Nephron progenitor cell (in vitro differentiated cells): ENCODE results near the gene AP4B1.

Experiments
- DNase-seq: peaks from one replicate; pipeline ENCODE4 v3.0.0; 2021
- H3K27ac Mint-ChIP-seq: 2 replicates; pipeline ENCODE4 v1.8.0; 2021; ENCODE audit warnings: mild to moderate bottlenecking, moderate library complexity, mixed read lengths
- H3K27me3 Mint-ChIP-seq: 2 replicates; pipeline ENCODE4 v1.8.0; 2021; ENCODE audit warnings: mild to moderate bottlenecking, low read depth, mixed read lengths; ENCODE audit not compliant: poor library complexity
- H3K36me3 Mint-ChIP-seq: 2 replicates; pipeline ENCODE4 v1.8.0; 2021; ENCODE audit warnings: low read depth, mixed read lengths
- H3K4me1 Mint-ChIP-seq: 2 replicates; pipeline ENCODE4 v1.8.0; 2021; ENCODE audit warnings: mixed read lengths
- H3K4me3 Mint-ChIP-seq: 2 replicates; pipeline ENCODE4 v1.8.0; 2021; ENCODE audit warnings: mild to moderate bottlenecking, moderate library complexity, mixed read lengths
- H3K9me3 Mint-ChIP-seq: 2 replicates; pipeline ENCODE4 v1.8.0; 2021; ENCODE audit warnings: mild to moderate bottlenecking, moderate library complexity, mixed read lengths
- CTCF ChIP-seq: fragments of 200-600 bp; sonication (generic); IDR thresholded peaks from 2 replicates; pipeline ENCODE4 v1.5.0; 2021; ENCODE audit warnings: antibody characterized with exemption

AP4B1 gene

GRCh38 chr1:113875714-113876113 is 28.9 kb downstream of the AP4B1 start:
- H3K27ac Mint-ChIP-seq = no peak overlapping the region
- H3K4me1 Mint-ChIP-seq = peaks cover 14% of the 10 kb centered on the region
- H3K27me3 Mint-ChIP-seq = peaks cover 2% of the 10 kb centered on the region
- TF ChIP-seq CTCF = no peak
- DNase-seq = no peak
- H3K4me3 Mint-ChIP-seq = no peak overlapping the region
- no peaks in the 10 kb centered on the region for H3K9me3 Mint-ChIP-seq
- H3K36me3 Mint-ChIP-seq = no peaks in the 10 kb centered on the region

DNA sequence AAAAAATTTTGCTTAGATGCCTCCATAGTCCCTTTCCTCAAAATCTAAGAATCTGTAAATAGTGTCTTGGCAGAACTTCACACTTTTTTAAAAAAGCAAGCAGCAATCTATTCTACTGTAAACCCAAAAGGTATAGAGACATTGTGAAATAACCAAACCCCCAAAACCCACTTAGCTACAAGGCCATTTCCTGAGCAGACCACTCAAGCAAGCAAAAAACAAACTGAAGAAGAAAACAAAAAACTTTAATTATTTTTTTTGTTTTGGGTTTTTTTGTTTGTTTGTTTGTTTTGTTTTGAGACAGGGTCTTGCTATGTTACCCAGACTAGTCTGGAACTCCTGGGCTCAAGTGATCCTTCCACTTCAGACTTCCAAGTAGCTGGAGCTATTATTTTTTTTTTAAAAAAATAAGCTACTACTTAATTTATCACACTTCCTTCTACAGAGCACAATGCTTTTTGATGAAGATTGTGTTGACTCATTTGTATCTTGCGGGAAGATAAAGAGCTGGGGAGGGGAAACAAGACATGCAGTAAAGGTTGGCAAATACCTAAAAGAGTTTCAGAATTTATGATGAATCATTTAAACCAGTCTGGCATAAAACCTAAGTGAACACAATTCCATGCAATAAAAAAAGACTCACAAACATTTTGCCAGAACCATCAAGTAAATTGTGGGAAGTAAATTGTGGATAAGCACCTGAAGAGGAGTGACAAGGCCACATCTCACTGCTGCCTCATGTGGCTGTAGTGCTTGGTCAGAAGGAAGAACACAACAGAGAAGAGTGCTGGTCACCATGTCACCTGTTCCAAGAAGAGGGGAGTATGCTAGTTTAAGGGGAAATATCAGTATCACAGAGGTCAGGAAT is 30.4 kb downstream of the AP4B1 start:
- DNase-seq = no peak
- H3K9me3 Mint-ChIP-seq = no peaks in the 10 kb centered on the region
- H3K4me3 Mint-ChIP-seq = no peak overlapping the region
- no peak overlapping the region for H3K27ac Mint-ChIP-seq
- TF ChIP-seq CTCF = no peak
- H3K4me1 Mint-ChIP-seq = peaks cover 14% of the 10 kb centered on the region
- peaks cover 2% of the 10 kb centered on the region for H3K27me3 Mint-ChIP-seq
- H3K36me3 Mint-ChIP-seq = no peaks in the 10 kb centered on the region

- Mint-ChIP-seq H3K27ac (no peak overlapping the region), H3K27me3 (peaks cover 2% of the 10 kb centered on the region)
- no peak for DNase-seq
These were observed 32.2 kb downstream of the AP4B1 start for GRCh38 chr1:113872219-113872935.

GRCh38 chr1:113871597-113872113 is 32.9 kb downstream of the AP4B1 start, which contains the start of gene PTPN22:
Gene PTPN22 (minus strand): TSS chr1:113871712.
- Mint-ChIP-seq H3K4me3 (no peak within 1 kb of the TSS), H3K27me3 (peaks cover 2% of the 10 kb centered on the region), H3K27ac (no peak within 1 kb of the TSS), H3K36me3 (no peaks in the 10 kb centered on the region), H3K4me1 (peaks cover 14% of the 10 kb centered on the region), H3K9me3 (no peaks in the 10 kb centered on the region)
- DNase-seq = no peak
- no peak for TF ChIP-seq CTCF

More at GRCh38 chr1:113872219-113872935, 32.2 kb downstream of the AP4B1 start:
- no peak overlapping the region for H3K4me3 Mint-ChIP-seq
- peaks cover 14% of the 10 kb centered on the region for H3K4me1 Mint-ChIP-seq
- no peaks in the 10 kb centered on the region for H3K36me3 Mint-ChIP-seq
- TF ChIP-seq CTCF = no peak
- H3K9me3 Mint-ChIP-seq = no peaks in the 10 kb centered on the region

DNA sequence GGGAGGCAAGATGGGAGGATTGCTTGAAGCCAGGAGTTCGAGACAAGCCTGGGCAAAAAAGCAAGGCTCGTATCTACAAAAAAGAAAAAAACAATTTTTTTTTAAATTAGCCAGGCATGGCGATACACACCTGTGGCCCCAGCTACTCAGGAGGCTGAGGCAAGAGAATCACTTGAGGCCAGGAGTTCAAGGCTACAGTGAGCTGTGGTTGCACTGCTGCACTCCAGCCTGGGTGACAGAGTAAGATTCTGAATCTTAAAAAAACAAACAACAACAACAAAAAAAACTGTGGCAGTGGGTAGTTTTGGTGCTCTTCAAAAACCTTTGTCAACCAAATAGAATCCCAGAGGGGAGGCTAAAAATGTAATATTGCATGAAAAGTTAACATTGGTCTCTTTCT is 33.8 kb downstream of the AP4B1 start:
- H3K9me3 Mint-ChIP-seq = no peaks in the 10 kb centered on the region
- H3K27ac Mint-ChIP-seq = no peak overlapping the region
- H3K4me1 Mint-ChIP-seq = peaks cover 14% of the 10 kb centered on the region
- no peak for DNase-seq
- no peak for TF ChIP-seq CTCF
- H3K27me3 Mint-ChIP-seq = peaks cover 2% of the 10 kb centered on the region
- H3K36me3 Mint-ChIP-seq = no peaks in the 10 kb centered on the region
- no peak overlapping the region for H3K4me3 Mint-ChIP-seq
